Keratinocyte (primary cell): ENCODE data around the gene SMTN. TPM values are rescaled to one million over a fixed set of nuclear protein-coding genes. Genes with fewer than 3 reads are reported as not detected.

ENCODE experiments used
- DNase-seq: peaks from one replicate; pipeline ENCODE4 v3.0.0-alpha.2; 2011; ENCODE audit warnings: low read depth, missing footprints, low spot score
- FAIRE-seq: peaks from 2 replicates; lab custom pipeline; 2011; peaks lifted over from hg19 to GRCh38; lab: Jason Lieb, UNC
- H2AFZ ChIP-seq: 2 replicates; pipeline ENCODE4 v1.6.0; 2012; ENCODE audit warnings: low read length, control low read depth, inconsistent platforms; ENCODE audit not compliant: control insufficient read depth
- H3K27ac ChIP-seq: 2 replicates; pipeline ENCODE4 v1.5.1; 2011; ENCODE audit warnings: low read length; ENCODE audit not compliant: control insufficient read depth, insufficient read depth
- H3K27me3 ChIP-seq: 3 replicates; pipeline ENCODE4 v1.6.0; 2011; ENCODE audit warnings: low read length; ENCODE audit not compliant: control insufficient read depth, insufficient read depth; ENCODE audit errors: extremely low read depth
- H3K36me3 ChIP-seq, 2 experiments: 2 replicates in 1 of 2; 3 replicates in 1 of 2; pipeline ENCODE4 v1.5.1; 2011; ENCODE audit warnings: low read length in 2 of 2, mild to moderate bottlenecking in 1 of 2; ENCODE audit not compliant: control insufficient read depth in 2 of 2, insufficient read depth in 2 of 2; ENCODE audit errors: extremely low read depth in 1 of 2
- H3K4me1 ChIP-seq: 3 replicates; pipeline ENCODE4 v1.5.1; 2011; ENCODE audit warnings: low read length; ENCODE audit not compliant: control insufficient read depth, insufficient read depth; ENCODE audit errors: extremely low read depth
- H3K4me2 ChIP-seq: 3 replicates; pipeline ENCODE4 v1.6.0; 2011; ENCODE audit warnings: low read depth, low read length; ENCODE audit not compliant: control insufficient read depth, insufficient read depth; ENCODE audit errors: extremely low read depth
- H3K4me3 ChIP-seq, 3 experiments: fragments of 200-600 bp in 1 of 3; sonication (generic) in 1 of 3; 2 replicates in 2 of 3; 3 replicates in 1 of 3; pipeline ENCODE4 v1.5.1; 2011 to 2016; ENCODE audit warnings: low read length in 3 of 3, mild to moderate bottlenecking in 3 of 3, control low read depth in 2 of 3, inconsistent platforms in 1 of 3, low read depth in 1 of 3, mixed read lengths in 1 of 3, mixed run types in 1 of 3, moderate library complexity in 1 of 3; ENCODE audit not compliant: control insufficient read depth in 2 of 3, insufficient read depth in 2 of 3; ENCODE audit errors: extremely low read depth in 1 of 3
- H3K79me2 ChIP-seq: 2 replicates; pipeline ENCODE4 v1.6.0; 2012; ENCODE audit warnings: low read length; ENCODE audit not compliant: control insufficient read depth, insufficient read depth
- H3K9ac ChIP-seq: 3 replicates; pipeline ENCODE4 v1.6.0; 2011; ENCODE audit warnings: low read length; ENCODE audit not compliant: control insufficient read depth, insufficient read depth; ENCODE audit errors: extremely low read depth
- H3K9me1 ChIP-seq: 3 replicates; pipeline ENCODE4 v1.6.0; 2011; ENCODE audit warnings: low read length; ENCODE audit not compliant: control insufficient read depth, insufficient read depth; ENCODE audit errors: extremely low read depth
- H3K9me3 ChIP-seq: 2 replicates; pipeline ENCODE4 v1.5.1; 2012; ENCODE audit warnings: low read depth, low read length; ENCODE audit not compliant: control insufficient read depth
- H4K20me1 ChIP-seq: 3 replicates; pipeline ENCODE4 v1.6.0; 2011; ENCODE audit warnings: low read length; ENCODE audit not compliant: control insufficient read depth, insufficient read depth; ENCODE audit errors: extremely low read depth
- EZH2 ChIP-seq: IDR thresholded peaks from one replicate; pipeline ENCODE4 v1.6.1; 2012; ENCODE audit warnings: inconsistent platforms, mild to moderate bottlenecking, low read length, moderate library complexity
- dilution Hi-C: fragments of 300-500 bp; cut with MboI; formaldehyde crosslinking; loops from one replicate; pipeline ENCODE4 v1.7.0; 2020; ENCODE audit warnings: low sequenced_read_pairs; ENCODE audit not compliant: extremely low pct_ligation_motif_present
- polyA plus RNA-seq, 5 experiments: library from polyadenylated mRNA; depleted of rRNA in 3 of 5; stranded (reverse) in 3 of 5; stranded (forward) in 1 of 5; unstranded in 1 of 5; fragments of >200 nt; gene quantifications; 1 replicate in 1 of 5; 2 replicates in 3 of 5; 3 replicates in 1 of 5; pipeline versions ENCODE4 v1.2.1 to v1.2.3, GENCODE V29; 2011 to 2012; ENCODE audit warnings: missing spikeins in 2 of 5, low read depth in 1 of 5, low replicate concordance in 1 of 5
- TF ChIP-seq, protein P1 (sequence below), 3 experiments: IDR thresholded peaks in 1 of 3; conservative IDR thresholded peaks in 1 of 3; optimal IDR thresholded peaks in 1 of 3; 2 replicates in 2 of 3; 3 replicates in 1 of 3; pipeline versions ENCODE3 to v1.5.1; 2011; ENCODE audit warnings: low read length in 3 of 3, mild to moderate bottlenecking in 3 of 3, moderate library complexity in 2 of 3, control low read depth in 1 of 3, inconsistent platforms in 1 of 3; ENCODE audit not compliant: insufficient read depth in 2 of 3; ENCODE audit errors: extremely low read depth in 1 of 3

Gene SMTN
- polyA plus RNA-seq, 1 donor (not counting 4 experiments of a cell fraction or from before 2014, with no cell fraction given), result 61.2 TPM

DNA sequence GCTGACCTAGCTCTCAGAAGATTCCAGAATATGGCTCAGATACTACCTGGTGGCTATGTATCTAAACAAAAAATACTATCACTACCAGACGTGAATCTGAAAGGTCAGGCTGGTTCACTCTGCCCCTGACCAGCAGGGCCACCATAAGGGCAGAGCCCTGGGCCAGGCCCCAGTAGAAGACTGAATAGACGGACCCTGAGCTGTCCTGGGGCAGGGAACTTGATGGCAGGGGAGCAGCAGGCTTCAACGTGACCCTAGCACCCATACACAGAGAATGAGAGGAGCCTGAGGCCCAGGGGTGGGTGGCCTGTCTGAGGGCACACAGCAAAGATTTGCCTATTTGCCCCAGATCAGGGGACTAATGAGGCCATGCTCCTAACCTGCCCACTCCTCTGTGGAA is 72.2 kb downstream of the SMTN start:
- no peak overlapping the region for H3K27ac ChIP-seq
- H3K4me1 ChIP-seq, result peaks cover 10% of the 10 kb centered on the region
- TF ChIP-seq EZH2, result no peak
- TF ChIP-seq, protein P1, sequence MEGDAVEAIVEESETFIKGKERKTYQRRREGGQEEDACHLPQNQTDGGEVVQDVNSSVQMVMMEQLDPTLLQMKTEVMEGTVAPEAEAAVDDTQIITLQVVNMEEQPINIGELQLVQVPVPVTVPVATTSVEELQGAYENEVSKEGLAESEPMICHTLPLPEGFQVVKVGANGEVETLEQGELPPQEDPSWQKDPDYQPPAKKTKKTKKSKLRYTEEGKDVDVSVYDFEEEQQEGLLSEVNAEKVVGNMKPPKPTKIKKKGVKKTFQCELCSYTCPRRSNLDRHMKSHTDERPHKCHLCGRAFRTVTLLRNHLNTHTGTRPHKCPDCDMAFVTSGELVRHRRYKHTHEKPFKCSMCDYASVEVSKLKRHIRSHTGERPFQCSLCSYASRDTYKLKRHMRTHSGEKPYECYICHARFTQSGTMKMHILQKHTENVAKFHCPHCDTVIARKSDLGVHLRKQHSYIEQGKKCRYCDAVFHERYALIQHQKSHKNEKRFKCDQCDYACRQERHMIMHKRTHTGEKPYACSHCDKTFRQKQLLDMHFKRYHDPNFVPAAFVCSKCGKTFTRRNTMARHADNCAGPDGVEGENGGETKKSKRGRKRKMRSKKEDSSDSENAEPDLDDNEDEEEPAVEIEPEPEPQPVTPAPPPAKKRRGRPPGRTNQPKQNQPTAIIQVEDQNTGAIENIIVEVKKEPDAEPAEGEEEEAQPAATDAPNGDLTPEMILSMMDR (optimal IDR thresholded peaks at IDR 0.05 in 1 of 3, IDR thresholded peaks at IDR 0.05 in 1 of 3, conservative IDR thresholded peaks at IDR 0.05 in 1 of 3; ENCODE audit: extremely low read depth in 1 of 3, insufficient read depth in 2 of 3, low read length in 3 of 3), result no peak
- FAIRE-seq (no peak), DNase-seq (no peak)
- H3K4me3 ChIP-seq, result no peak overlapping the region
- no peaks in the 10 kb centered on the region for H3K36me3 ChIP-seq
- no peak overlapping the region for H2AFZ ChIP-seq
- no peak overlapping the region for H3K9ac ChIP-seq
- H4K20me1 ChIP-seq, result no peaks in the 10 kb centered on the region
- H3K79me2 ChIP-seq, result no peaks in the 10 kb centered on the region
- dilution Hi-C loops, result no loop called here
- H3K27me3 ChIP-seq, result no peaks in the 10 kb centered on the region
- no peaks in the 10 kb centered on the region for H3K9me1 ChIP-seq
- no peak overlapping the region for H3K4me2 ChIP-seq
- H3K9me3 ChIP-seq, result no peaks in the 10 kb centered on the region

Other genes starting within 250 kb of the SMTN start
- 7.9 to 14.1 TPM (median 12.5 TPM) in 3 replicates for gene MORC2, start 112.5 kb upstream of the SMTN start, polyA plus RNA-seq
- 47.7 to 84.0 TPM (median 77.1 TPM) in 3 replicates for gene TUG1, start 112.1 kb upstream of the SMTN start, polyA plus RNA-seq
- 9.1 to 27.7 TPM (median 16.3 TPM) in 3 replicates for gene SELENOM, start 26.2 kb downstream of the SMTN start, polyA plus RNA-seq
- gene INPP5J, start 41.6 kb downstream of the SMTN start, polyA plus RNA-seq, result 0.14 to 0.26 TPM (median 0.22 TPM) in 3 replicates
- 0.37 to 0.39 TPM (median 0.38 TPM) in 3 replicates for gene PLA2G3, start 59.2 kb downstream of the SMTN start, polyA plus RNA-seq
- gene RNF185, start 78.9 kb downstream of the SMTN start, polyA plus RNA-seq, result 35.1 to 44.3 TPM (median 35.4 TPM) in 3 replicates
- gene LIMK2, start 131.0 kb downstream of the SMTN start, polyA plus RNA-seq, result 28.8 to 56.3 TPM (median 42.6 TPM) in 3 replicates
- gene PIK3IP1, start 211.2 kb downstream of the SMTN start, polyA plus RNA-seq, result 13.3 to 25.6 TPM (median 13.9 TPM) in 3 replicates